Retinal pigment epithelial cell (primary cell): Measurements from ENCODE around the gene MTMR12.

Experiments
- DNase-seq: peaks from one replicate; pipeline ENCODE4 v3.0.0-alpha.2; 2010; ENCODE audit warnings: low read depth
- H3K4me3 ChIP-seq: 2 replicates; pipeline ENCODE4 v1.5.1; 2011; ENCODE audit warnings: mild to moderate bottlenecking, low read length, control low read depth, moderate library complexity
- CTCF ChIP-seq: conservative IDR thresholded peaks from 2 replicates; pipeline ENCODE4 v1.5.1; 2011; ENCODE audit warnings: low read depth, low read length, control low read depth, inconsistent platforms

The MTMR12 gene

DNA sequence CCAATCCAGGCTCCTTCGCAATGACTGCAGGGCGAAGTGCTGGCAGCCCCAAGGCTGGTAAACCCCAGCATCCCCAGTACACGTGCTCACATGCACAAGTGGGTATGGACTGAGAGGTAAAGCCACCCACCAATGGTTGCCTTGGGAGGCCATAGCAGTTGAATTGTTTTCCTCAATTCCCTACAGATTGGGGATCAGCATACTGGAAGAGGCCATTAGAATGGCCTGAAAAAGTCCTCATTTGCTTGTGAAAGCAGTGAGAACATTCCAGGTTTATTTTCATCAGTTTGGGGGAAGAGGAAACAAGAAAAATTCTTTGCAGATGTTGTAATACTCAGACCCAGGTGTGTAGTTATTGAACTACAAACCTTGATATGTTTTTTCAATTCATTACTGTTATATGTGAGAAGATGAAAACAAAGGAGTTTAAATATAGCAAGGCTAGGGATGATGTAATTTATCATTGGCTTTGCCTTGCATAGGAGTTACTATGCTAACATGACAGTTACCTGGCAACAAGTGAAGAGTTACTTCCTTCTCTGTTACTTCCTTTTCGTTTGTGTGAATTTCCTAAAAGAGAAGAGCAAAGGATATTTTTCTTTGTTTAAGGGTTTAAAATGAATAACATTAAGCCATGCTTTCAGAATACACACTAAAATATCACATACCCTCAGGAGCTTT, 36.4 kb downstream of the MTMR12 start:
- H3K4me3 ChIP-seq, result no peak overlapping the region
- TF ChIP-seq CTCF, result no peak
- no peak for DNase-seq

GRCh38 chr5:32275396-32275741, 37.4 kb downstream of the MTMR12 start:
- DNase-seq, result no peak
- no peak for TF ChIP-seq CTCF
- H3K4me3 ChIP-seq, result no peak overlapping the region

DNA sequence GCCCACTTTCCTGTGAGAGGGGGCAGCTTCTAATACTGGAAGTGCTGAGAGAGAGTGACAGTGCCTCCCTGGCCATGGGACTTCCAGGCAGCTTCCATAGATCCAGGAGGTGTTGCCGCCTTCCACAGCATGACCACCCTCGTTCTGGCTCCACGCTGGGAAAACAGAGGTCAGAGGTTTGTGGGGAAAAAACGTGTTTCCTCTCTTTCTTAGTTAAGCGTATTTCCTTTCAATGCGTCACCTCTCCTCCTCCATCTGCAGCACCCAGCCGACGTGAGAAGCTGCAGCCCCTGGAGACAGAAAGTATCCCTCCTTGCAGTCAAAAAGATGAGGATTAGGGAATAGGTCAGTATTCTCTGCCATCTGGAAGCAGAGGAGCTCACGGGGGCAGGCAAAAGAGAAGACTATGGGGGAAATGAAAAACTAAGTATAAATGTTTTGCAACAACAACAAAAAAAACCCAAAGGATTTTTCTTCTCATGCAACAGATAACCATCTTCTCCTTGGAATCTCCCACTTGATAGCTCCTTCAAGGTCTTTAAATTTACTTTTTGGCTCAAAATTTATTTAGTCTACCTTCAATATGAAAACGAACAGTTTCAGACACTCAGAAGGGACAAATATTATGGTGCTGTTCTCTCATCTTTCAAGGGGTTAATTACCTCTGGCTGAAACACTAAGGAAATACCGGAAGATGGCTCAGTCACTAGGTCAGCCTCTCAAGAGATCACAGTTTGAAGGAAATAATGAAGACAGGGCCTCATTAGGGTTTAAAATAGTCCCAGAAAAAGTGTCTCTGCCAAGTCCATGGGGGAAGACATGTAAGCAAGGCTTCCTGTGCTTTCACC, 38.0 kb downstream of the MTMR12 start:
- H3K4me3 ChIP-seq, result no peak overlapping the region
- no peak for TF ChIP-seq CTCF
- no peak for DNase-seq

DNA sequence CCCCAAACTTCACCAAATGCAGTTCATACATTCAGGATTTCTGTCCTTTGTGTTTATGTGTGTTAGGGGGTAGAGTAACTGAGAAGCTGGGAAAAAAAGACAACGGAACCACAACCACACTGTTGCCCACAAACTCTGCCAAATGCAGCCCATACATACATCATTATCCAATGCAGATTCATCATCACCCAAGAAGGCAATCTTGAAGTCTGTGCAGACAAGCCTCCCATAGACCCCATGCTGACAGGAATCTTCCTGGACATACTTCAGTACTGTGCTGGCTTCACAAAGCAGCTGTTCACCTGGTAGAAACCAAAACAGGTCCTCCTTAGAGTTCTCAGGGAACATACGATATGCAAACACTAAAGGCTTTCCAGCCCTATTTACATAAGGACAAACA, 38.9 kb downstream of the MTMR12 start:
- no peak overlapping the region for H3K4me3 ChIP-seq
- DNase-seq, result no peak
- no peak for TF ChIP-seq CTCF

- no peak for TF ChIP-seq CTCF
- DNase-seq, result no peak
- no peak overlapping the region for H3K4me3 ChIP-seq
These were observed 40.0 kb downstream of the MTMR12 start for GRCh38 chr5:32272746-32273145.

GRCh38 chr5:32270946-32271345, 41.8 kb downstream of the MTMR12 start:
- H3K4me3 ChIP-seq, result no peak overlapping the region
- DNase-seq, result no peak
- no peak for TF ChIP-seq CTCF

DNA sequence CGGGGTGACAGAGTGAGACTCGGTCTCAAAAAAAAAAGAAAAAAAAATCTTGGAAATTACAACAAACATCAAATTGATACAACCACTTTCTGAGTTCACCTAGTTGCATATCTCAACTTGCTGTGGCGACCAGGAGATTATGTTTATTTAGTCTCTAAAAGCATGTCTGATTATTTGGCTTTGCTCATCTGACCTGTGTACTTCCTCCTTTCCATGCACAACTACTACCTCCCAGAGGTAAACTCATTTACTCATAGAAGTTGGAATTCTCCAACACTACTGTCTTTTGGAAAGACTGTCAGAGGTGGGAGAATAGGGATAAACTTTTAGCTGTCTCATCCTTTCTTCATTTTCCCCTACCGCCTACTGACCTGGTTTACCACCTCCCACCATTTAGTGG, 42.6 kb downstream of the MTMR12 start:
- DNase-seq, result no peak
- H3K4me3 ChIP-seq, result no peak overlapping the region
- no peak for TF ChIP-seq CTCF
